WTC11 (cell line): ENCODE measurements around the gene RASSF3. TPM values are rescaled to one million over a fixed set of nuclear protein-coding genes. Genes with fewer than 3 reads are reported as not detected.

Experiments
- ATAC-seq: fragments of 200-7000 bp; cut with Tn5 transposase; 2 replicates; pipeline ENCODE4 v1.10.0; 2021; ENCODE audit warnings: mild to moderate bottlenecking, moderate library complexity
- CTCF ChIA-PET: fragments of 300-600 bp; sonication (Branson Sonifier 250); formaldehyde crosslinking; loops from one replicate; lab custom pipeline; 2021; ENCODE audit warnings: antibody characterized with exemption; lab: Charles Lee
- POLR2A ChIA-PET: fragments of 350-600 bp; sonication (Branson Sonifier 250); formaldehyde crosslinking; loops from one replicate; lab custom pipeline; 2021; ENCODE audit warnings: antibody characterized with exemption; lab: Charles Lee
- DNase-seq: peaks from one replicate; pipeline ENCODE4 v3.0.0; 2021; ENCODE audit warnings: low spot score
- H3K27ac Mint-ChIP-seq: 2 replicates; pipeline ENCODE4 v1.8.0; 2021; ENCODE audit warnings: mixed read lengths
- H3K27me3 Mint-ChIP-seq: 2 replicates; pipeline ENCODE4 v1.8.0; 2021; ENCODE audit warnings: low read depth, mild to moderate bottlenecking, moderate library complexity, mixed read lengths
- H3K36me3 Mint-ChIP-seq: 2 replicates; pipeline ENCODE4 v1.8.0; 2021; ENCODE audit warnings: mixed read lengths
- H3K4me1 Mint-ChIP-seq: 2 replicates; pipeline ENCODE4 v1.8.0; 2022; ENCODE audit warnings: mixed read lengths
- H3K4me3 Mint-ChIP-seq: 2 replicates; pipeline ENCODE4 v1.8.0; 2021; ENCODE audit warnings: mild to moderate bottlenecking, moderate library complexity, mixed read lengths
- H3K9me3 Mint-ChIP-seq: 2 replicates; pipeline ENCODE4 v1.8.0; 2021; ENCODE audit warnings: mixed read lengths
- ATF1 ChIP-seq: sonication (generic); formaldehyde crosslinking; IDR thresholded peaks from 2 replicates; pipeline ENCODE4 v1.8.1; 2023; ENCODE audit warnings: mild to moderate bottlenecking, moderate library complexity, missing genetic modification reagents
- CBFB ChIP-seq: sonication (generic); formaldehyde crosslinking; IDR thresholded peaks from 2 replicates; pipeline ENCODE4 v1.8.1; 2022; ENCODE audit warnings: mild to moderate bottlenecking, low read depth, missing genetic modification reagents
- CREB1 ChIP-seq: sonication (generic); formaldehyde crosslinking; IDR thresholded peaks from 2 replicates; pipeline ENCODE4 v1.8.0; 2023; ENCODE audit warnings: mild to moderate bottlenecking, missing genetic modification reagents
- ETV6 ChIP-seq: sonication (generic); formaldehyde crosslinking; IDR thresholded peaks from 2 replicates; pipeline ENCODE4 v1.8.1; 2022; ENCODE audit warnings: mild to moderate bottlenecking, missing genetic modification reagents
- FOXP1 ChIP-seq: sonication (generic); formaldehyde crosslinking; IDR thresholded peaks from 2 replicates; pipeline ENCODE4 v1.8.0; 2022; ENCODE audit warnings: missing genetic modification reagents, mild to moderate bottlenecking, moderate library complexity, borderline replicate concordance
- NR1H2 ChIP-seq: sonication (generic); formaldehyde crosslinking; IDR thresholded peaks from 2 replicates; pipeline ENCODE4 v1.9.0; 2021; ENCODE audit warnings: mild to moderate bottlenecking, moderate library complexity, missing genetic modification reagents
- NR3C1 ChIP-seq: sonication (generic); formaldehyde crosslinking; conservative IDR thresholded peaks from 2 replicates; pipeline ENCODE4 v1.8.1; 2023; ENCODE audit warnings: low read depth, mild to moderate bottlenecking, missing genetic modification reagents
- SOX15 ChIP-seq: fragments of 250-450 bp; sonication (Bioruptor Pico); IDR thresholded peaks from 2 replicates; pipeline ENCODE4 v1.9.0; 2021; ENCODE audit warnings: mild to moderate bottlenecking
- ZNF416 ChIP-seq: fragments of 250-450 bp; sonication (Bioruptor Pico); IDR thresholded peaks from 2 replicates; pipeline ENCODE4 v1.9.0; 2021; ENCODE audit warnings: mild to moderate bottlenecking, inconsistent platforms
- ZNF423 ChIP-seq: fragments of 250-450 bp; sonication (Bioruptor Pico); IDR thresholded peaks from 2 replicates; pipeline ENCODE4 v2.1.2; 2022; ENCODE audit warnings: mild to moderate bottlenecking, moderate library complexity
- total RNA-seq: library from RNA; stranded (reverse); gene quantifications from 3 replicates; pipeline ENCODE4 v1.2.3, GENCODE V29; 2021
- TF ChIP-seq, protein P1 (sequence below): sonication (generic); formaldehyde crosslinking; IDR thresholded peaks from 2 replicates; pipeline ENCODE4 v1.8.1; 2023; ENCODE audit warnings: mild to moderate bottlenecking, missing genetic modification reagents, moderate library complexity
- TF ChIP-seq, protein P2 (sequence below): sonication (generic); formaldehyde crosslinking; conservative IDR thresholded peaks from 2 replicates; pipeline ENCODE4 v1.8.1; 2023; ENCODE audit warnings: mild to moderate bottlenecking, low read depth, missing genetic modification reagents, moderate library complexity
- TF ChIP-seq, protein P3 (sequence below): fragments of 250-450 bp; sonication (Bioruptor Pico); IDR thresholded peaks from 2 replicates; pipeline ENCODE4 v1.9.0; 2021; ENCODE audit warnings: mild to moderate bottlenecking
- TF ChIP-seq, protein P4 (sequence below): sonication (generic); formaldehyde crosslinking; IDR thresholded peaks from 2 replicates; pipeline ENCODE4 v1.8.0; 2023; ENCODE audit warnings: mild to moderate bottlenecking, missing genetic modification reagents
- TF ChIP-seq, protein P5 (sequence below): fragments of 250-450 bp; sonication (Bioruptor Pico); IDR thresholded peaks from 2 replicates; pipeline ENCODE4 v1.9.0; 2021; ENCODE audit warnings: mild to moderate bottlenecking

Gene RASSF3
- total RNA-seq, 1 experiment from 2014 or later: 54.7 TPM

DNA sequence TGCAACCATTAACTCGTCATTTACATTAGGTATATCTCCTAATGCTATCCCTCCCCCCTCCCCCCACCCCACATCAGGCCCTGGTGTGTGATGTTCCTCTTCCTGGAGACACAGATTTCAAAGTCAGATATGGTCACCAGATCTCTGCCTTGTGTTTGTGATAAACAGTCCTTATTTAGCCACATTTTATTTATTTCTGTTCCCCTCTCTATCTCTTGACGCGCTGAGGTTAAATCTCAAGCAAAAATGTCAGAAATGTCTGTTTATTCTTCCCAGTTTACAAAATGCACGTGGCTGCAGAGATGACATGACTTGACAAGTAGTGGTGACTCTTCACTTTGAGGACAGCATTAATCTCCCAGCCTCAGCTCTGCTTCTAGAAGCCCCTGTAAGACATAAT lies 11.5 kb upstream of the RASSF3 start (continued):
- TF ChIP-seq NR3C1 (CRISPR knock-in tag) (no peak), SOX15 (CRISPR knock-in tag) (no peak), ZNF416 (CRISPR knock-in tag) (no peak), ETV6 (CRISPR knock-in tag) (no peak), FOXP1 (CRISPR knock-in tag) (no peak), CBFB (CRISPR knock-in tag) (no peak), NR1H2 (CRISPR knock-in tag) (no peak)
- TF ChIP-seq, protein P1, sequence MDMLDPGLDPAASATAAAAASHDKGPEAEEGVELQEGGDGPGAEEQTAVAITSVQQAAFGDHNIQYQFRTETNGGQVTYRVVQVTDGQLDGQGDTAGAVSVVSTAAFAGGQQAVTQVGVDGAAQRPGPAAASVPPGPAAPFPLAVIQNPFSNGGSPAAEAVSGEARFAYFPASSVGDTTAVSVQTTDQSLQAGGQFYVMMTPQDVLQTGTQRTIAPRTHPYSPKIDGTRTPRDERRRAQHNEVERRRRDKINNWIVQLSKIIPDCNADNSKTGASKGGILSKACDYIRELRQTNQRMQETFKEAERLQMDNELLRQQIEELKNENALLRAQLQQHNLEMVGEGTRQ (CRISPR knock-in tag): no peak
- TF ChIP-seq, protein P2, sequence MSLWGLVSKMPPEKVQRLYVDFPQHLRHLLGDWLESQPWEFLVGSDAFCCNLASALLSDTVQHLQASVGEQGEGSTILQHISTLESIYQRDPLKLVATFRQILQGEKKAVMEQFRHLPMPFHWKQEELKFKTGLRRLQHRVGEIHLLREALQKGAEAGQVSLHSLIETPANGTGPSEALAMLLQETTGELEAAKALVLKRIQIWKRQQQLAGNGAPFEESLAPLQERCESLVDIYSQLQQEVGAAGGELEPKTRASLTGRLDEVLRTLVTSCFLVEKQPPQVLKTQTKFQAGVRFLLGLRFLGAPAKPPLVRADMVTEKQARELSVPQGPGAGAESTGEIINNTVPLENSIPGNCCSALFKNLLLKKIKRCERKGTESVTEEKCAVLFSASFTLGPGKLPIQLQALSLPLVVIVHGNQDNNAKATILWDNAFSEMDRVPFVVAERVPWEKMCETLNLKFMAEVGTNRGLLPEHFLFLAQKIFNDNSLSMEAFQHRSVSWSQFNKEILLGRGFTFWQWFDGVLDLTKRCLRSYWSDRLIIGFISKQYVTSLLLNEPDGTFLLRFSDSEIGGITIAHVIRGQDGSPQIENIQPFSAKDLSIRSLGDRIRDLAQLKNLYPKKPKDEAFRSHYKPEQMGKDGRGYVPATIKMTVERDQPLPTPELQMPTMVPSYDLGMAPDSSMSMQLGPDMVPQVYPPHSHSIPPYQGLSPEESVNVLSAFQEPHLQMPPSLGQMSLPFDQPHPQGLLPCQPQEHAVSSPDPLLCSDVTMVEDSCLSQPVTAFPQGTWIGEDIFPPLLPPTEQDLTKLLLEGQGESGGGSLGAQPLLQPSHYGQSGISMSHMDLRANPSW (CRISPR knock-in tag): no peak
- TF ChIP-seq, protein P3, sequence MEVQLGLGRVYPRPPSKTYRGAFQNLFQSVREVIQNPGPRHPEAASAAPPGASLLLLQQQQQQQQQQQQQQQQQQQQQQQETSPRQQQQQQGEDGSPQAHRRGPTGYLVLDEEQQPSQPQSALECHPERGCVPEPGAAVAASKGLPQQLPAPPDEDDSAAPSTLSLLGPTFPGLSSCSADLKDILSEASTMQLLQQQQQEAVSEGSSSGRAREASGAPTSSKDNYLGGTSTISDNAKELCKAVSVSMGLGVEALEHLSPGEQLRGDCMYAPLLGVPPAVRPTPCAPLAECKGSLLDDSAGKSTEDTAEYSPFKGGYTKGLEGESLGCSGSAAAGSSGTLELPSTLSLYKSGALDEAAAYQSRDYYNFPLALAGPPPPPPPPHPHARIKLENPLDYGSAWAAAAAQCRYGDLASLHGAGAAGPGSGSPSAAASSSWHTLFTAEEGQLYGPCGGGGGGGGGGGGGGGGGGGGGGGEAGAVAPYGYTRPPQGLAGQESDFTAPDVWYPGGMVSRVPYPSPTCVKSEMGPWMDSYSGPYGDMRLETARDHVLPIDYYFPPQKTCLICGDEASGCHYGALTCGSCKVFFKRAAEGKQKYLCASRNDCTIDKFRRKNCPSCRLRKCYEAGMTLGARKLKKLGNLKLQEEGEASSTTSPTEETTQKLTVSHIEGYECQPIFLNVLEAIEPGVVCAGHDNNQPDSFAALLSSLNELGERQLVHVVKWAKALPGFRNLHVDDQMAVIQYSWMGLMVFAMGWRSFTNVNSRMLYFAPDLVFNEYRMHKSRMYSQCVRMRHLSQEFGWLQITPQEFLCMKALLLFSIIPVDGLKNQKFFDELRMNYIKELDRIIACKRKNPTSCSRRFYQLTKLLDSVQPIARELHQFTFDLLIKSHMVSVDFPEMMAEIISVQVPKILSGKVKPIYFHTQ (CRISPR knock-in tag): no peak

DNA sequence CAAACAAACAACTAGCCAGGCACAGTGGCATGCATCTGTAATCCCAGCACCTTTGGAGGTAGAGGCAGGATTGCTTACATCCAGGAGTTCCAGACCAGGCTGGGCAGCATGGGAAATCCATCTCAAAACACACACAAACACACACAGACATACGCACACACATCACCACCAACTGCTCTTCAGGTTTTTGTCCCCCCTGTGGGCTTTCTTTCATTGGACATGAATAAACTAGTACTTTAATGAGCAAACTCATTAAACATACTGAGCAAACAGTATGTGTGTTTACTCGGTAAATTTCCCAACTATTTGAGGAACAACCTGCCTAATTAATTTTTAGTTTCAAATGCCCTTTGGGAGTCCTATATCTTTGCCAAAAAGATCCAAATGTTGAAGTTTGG lies 10.1 kb upstream of the RASSF3 start:
- Mint-ChIP-seq H3K4me3 (no peak overlapping the region), H3K27ac (no peak overlapping the region), H3K4me1 (peaks cover 31% of the 10 kb centered on the region), H3K9me3 (no peaks in the 10 kb centered on the region), H3K27me3 (peaks cover 3% of the 10 kb centered on the region), H3K36me3 (no peaks in the 10 kb centered on the region)
- DNase-seq: no peak
- ChIA-PET CTCF (no interaction called here), POLR2A (no interaction called here)
- ATAC-seq: no peak
- TF ChIP-seq, protein P4, sequence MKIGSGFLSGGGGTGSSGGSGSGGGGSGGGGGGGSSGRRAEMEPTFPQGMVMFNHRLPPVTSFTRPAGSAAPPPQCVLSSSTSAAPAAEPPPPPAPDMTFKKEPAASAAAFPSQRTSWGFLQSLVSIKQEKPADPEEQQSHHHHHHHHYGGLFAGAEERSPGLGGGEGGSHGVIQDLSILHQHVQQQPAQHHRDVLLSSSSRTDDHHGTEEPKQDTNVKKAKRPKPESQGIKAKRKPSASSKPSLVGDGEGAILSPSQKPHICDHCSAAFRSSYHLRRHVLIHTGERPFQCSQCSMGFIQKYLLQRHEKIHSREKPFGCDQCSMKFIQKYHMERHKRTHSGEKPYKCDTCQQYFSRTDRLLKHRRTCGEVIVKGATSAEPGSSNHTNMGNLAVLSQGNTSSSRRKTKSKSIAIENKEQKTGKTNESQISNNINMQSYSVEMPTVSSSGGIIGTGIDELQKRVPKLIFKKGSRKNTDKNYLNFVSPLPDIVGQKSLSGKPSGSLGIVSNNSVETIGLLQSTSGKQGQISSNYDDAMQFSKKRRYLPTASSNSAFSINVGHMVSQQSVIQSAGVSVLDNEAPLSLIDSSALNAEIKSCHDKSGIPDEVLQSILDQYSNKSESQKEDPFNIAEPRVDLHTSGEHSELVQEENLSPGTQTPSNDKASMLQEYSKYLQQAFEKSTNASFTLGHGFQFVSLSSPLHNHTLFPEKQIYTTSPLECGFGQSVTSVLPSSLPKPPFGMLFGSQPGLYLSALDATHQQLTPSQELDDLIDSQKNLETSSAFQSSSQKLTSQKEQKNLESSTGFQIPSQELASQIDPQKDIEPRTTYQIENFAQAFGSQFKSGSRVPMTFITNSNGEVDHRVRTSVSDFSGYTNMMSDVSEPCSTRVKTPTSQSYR (CRISPR knock-in tag): no peak
- TF ChIP-seq ATF1: no peak

DNA sequence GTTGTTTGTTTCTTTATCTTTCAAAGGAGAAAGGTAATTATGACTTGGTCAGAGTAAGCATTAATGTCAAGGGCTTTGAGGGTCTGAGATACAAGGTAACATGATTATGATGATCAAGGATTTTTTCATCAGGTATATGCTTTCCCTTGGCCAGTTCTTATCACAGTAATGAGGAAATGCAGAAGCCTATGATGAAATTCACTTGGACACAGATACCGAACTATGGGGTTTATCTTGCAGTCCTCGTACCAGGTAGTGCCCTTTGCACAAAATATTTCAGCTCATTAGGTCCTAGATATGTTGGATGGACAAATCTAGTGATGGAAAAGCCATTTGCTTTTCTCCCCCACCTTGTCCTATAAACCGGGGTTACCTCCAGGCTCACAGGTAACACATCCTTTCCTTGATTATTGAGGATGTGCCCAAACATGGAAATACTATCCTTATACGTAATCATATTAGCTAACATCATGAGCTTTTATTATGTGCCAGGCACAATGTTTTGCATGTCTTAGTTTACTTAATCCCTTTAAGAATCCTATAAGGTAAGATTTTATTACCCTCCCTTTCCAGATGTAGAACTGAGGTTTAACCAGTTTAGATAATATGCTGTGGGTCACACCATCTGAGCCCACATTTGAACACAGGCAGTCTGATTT lies 7.0 kb upstream of the RASSF3 start:
- POLR2A ChIA-PET: interaction anchor here (0.8 kb wide), 1 partner anchor 9 kb away, joined by 3 read pairs; no protein-coding TSS in a partner anchor
- no peak for ATAC-seq
- no peak for TF ChIP-seq ZNF423
- TF ChIP-seq, protein P5, sequence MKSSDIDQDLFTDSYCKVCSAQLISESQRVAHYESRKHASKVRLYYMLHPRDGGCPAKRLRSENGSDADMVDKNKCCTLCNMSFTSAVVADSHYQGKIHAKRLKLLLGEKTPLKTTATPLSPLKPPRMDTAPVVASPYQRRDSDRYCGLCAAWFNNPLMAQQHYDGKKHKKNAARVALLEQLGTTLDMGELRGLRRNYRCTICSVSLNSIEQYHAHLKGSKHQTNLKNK (CRISPR knock-in tag): no peak
- TF ChIP-seq CREB1: no peak
- TF ChIP-seq, all 79 proteins: peak for 0
- CTCF ChIA-PET: no interaction called here
- Mint-ChIP-seq H3K4me1 (peaks cover 14% of the 10 kb centered on the region), H3K9me3 (no peaks in the 10 kb centered on the region), H3K36me3 (no peaks in the 10 kb centered on the region), H3K4me3 (no peak overlapping the region), H3K27me3 (no peaks in the 10 kb centered on the region; the same call in none of the 2 replicates), H3K27ac (no peak overlapping the region)
- no peak for DNase-seq
